Peyer's patch (tissue), 4 donors: ENCODE measurements around the gene TRIM52. TPM values are rescaled to one million over a fixed set of nuclear protein-coding genes. Genes with fewer than 3 reads are reported as not detected.

Source experiments
- DNase-seq, 3 donors: peaks; one replicate each; pipeline ENCODE4 v3.0.0-alpha.2; 2017 to 2019
- H3K27ac ChIP-seq, 4 donors: fragments of 200-600 bp; sonication (generic); one replicate each; pipeline ENCODE4 v1.5.1; 2016 to 2019
- H3K27me3 ChIP-seq, 2 donors: fragments of 200-600 bp; sonication (generic); one replicate each; pipeline ENCODE4 v1.5.1; 2019
- H3K36me3 ChIP-seq, 3 donors: fragments of 200-600 bp; sonication (generic); one replicate each; pipeline ENCODE4 v1.5.1; 2016 to 2019
- H3K4me1 ChIP-seq, 4 donors: fragments of 200-600 bp; sonication (generic); one replicate each; pipeline ENCODE4 v1.5.1; 2016 to 2019
- H3K4me3 ChIP-seq, 4 donors: fragments of 200-600 bp; sonication (generic); 1 replicate in 3 of 4; 2 replicates in 1 of 4; pipeline ENCODE4 v1.5.1; 2016 to 2019; ENCODE audit warnings: mild to moderate bottlenecking in 1 of 4
- H3K9me3 ChIP-seq, 4 donors: fragments of 200-600 bp; sonication (generic); one replicate each; pipeline ENCODE4 v1.5.1; 2016 to 2019; ENCODE audit warnings: mild to moderate bottlenecking in 1 of 4
- POLR2A ChIP-seq, 2 donors: fragments of 450-650 bp; IDR thresholded peaks; one replicate each; pipeline ENCODE4 v1.5.1; 2017; ENCODE audit warnings: antibody characterized with exemption in 2 of 2, mild to moderate bottlenecking in 2 of 2, moderate library complexity in 2 of 2
- total RNA-seq, 4 donors: library from RNA; depleted of rRNA; stranded (reverse); fragments of >200 nt; gene quantifications; one replicate each; pipeline ENCODE4 v1.1.0, GENCODE V29; 2016
- TF ChIP-seq, protein P1 (sequence below), 6 experiments: fragments of 450-650 bp in 4 of 6; fragments of 200-600 bp in 2 of 6; sonication (generic) in 1 of 6; IDR thresholded peaks; one replicate each; pipeline ENCODE4 v1.5.1; 2017 to 2019; ENCODE audit warnings: antibody characterized with exemption in 6 of 6, mild to moderate bottlenecking in 3 of 6, moderate library complexity in 1 of 6

Gene TRIM52
- total RNA-seq, 4 donors from 2014 or later, result 15.6 to 23.1 (median 20.3) TPM

DNA sequence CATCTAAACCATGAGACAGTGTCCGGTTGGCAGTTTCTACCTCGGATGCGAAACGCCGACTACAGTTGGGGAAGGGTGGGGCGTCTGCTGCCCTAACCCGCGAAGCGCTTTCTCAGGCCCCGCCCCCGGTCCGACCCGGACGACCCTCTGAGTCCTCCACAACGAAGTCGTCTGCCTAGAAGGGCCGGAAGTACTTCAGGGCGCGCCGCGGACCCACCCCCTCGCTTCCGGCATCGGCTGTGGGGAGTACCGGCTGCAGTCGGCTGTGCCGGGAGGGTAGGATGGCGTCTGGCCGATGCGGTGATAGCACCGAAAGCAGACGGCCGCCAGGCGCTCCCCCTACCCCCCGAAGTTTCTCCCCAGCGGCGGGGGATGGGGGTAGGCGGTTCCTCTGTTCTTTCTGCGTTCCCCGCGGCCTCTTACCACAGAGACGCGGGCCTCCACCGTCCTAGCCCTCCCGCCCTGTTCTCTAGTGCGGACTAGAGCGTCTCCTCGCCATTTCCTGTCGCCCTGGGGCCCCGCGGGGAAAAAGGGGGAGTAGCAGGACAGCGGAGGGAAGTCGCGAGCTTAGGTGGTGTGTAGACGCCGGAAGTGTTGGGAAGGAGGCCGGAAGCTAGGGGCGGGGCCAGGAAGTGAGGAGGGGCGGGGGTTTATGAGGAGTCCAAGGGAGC is 37.8 kb downstream of the TRIM52 start, which contains the start of gene TRIM41:
Gene TRIM41 (plus strand): TSS at position 224 of the 671 bp plus-strand sequence. CDS start 719 bp downstream, outside the sequence.
- Histone ChIP-seq H3K9me3 (no peaks in the 10 kb centered on the region), H3K4me1 (peaks cover 0 to 19% (median 4%) of the 10 kb centered on the region in 4 donors), H3K27me3 (no peaks in the 10 kb centered on the region), H3K27ac (peak within 1 kb of the TSS; percentile 93 to 96 (median 94)), H3K36me3 (peaks cover 0 to 9% (median 0%) of the 10 kb centered on the region in 3 donors), H3K4me3 (peak within 1 kb of the TSS; percentile 71 to 83 (median 79))
- peak; percentile 98 to 100 (median 98) for DNase-seq
- TF ChIP-seq, protein P1, sequence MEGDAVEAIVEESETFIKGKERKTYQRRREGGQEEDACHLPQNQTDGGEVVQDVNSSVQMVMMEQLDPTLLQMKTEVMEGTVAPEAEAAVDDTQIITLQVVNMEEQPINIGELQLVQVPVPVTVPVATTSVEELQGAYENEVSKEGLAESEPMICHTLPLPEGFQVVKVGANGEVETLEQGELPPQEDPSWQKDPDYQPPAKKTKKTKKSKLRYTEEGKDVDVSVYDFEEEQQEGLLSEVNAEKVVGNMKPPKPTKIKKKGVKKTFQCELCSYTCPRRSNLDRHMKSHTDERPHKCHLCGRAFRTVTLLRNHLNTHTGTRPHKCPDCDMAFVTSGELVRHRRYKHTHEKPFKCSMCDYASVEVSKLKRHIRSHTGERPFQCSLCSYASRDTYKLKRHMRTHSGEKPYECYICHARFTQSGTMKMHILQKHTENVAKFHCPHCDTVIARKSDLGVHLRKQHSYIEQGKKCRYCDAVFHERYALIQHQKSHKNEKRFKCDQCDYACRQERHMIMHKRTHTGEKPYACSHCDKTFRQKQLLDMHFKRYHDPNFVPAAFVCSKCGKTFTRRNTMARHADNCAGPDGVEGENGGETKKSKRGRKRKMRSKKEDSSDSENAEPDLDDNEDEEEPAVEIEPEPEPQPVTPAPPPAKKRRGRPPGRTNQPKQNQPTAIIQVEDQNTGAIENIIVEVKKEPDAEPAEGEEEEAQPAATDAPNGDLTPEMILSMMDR (IDR thresholded peaks at IDR 0.05), result peak in 3 of 6 experiments; percentile 1 to 36 (median 18)
- peak; percentile 75 to 86 for TF ChIP-seq POLR2A (IDR thresholded peaks at IDR 0.05)

DNA sequence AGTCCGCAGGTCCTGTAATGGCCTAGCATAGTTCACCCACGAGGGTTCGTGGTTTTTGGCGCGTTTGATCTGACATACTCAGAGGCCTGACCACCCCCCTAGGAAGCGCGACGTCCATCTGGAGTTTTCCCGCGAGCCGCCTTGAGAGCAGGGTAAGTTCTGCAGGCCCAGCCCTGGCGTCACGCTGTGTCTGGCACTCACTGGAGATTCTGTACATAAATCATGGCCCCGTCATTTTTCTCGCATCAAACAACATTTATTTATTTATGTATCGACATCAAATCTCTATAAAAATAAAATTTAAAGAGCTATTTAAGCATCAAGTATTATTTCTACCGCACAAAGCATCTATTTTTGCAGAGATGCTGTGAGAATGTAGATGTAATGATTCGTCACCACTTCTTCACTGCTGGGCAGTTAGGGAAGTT is 38.3 kb downstream of the TRIM52 start:
- DNase-seq, result no peak
- TF ChIP-seq POLR2A (IDR thresholded peaks at IDR 0.05), result no peak
- TF ChIP-seq, protein P1 (IDR thresholded peaks at IDR 0.05), result peak in 3 of 6 experiments; percentile 17 to 42 (median 37)
- Histone ChIP-seq H3K4me1 (peaks cover 0 to 22% (median 4%) of the 10 kb centered on the region in 4 donors), H3K9me3 (no peaks in the 10 kb centered on the region), H3K36me3 (peaks cover 0 to 9% (median 0%) of the 10 kb centered on the region in 3 donors), H3K27ac (peak overlapping the region; percentile 93 to 96 (median 94)), H3K27me3 (no peaks in the 10 kb centered on the region), H3K4me3 (peak overlapping the region; percentile 71 to 83 (median 79))

DNA sequence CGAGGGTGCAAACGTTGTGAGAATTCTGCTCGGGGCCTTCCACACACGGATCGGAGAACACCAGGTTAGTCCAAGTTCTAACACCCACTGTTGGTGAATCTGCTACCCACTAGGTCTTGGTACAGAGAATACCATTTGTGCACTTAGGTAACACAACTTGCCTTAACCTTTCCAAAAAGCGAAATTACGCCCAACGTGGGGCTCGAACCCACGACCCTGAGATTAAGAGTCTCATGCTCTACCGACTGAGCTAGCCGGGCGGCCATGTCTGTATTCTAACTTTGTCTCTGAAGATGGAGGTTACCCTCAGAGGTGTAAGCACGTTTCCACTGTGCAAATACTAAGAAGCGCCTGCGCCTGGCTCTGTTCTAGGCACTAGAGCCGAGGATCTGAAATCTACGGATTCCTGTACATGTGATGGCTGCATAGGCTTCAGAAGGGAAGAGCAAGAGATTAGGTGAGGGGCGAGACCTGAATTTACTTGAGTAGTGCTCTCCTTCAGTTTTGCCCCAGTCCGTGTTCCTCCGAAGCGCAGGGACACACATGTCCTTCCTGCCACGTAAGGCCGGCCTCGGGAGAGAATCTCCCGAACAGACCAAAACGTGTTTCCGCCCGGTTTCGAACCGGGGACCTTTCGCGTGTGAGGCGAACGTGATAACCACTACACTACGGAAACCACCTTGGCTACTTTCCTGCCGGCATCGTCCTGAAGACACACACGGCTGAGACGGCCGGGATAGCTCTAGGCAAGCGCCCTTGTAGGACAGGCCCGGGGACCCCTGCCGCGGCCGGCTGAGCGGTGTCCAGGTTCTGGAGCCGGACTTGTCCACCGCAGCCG is 38.9 kb downstream of the TRIM52 start:
- Histone ChIP-seq H3K27me3 (no peaks in the 10 kb centered on the region), H3K27ac (peak overlapping the region; percentile 93 to 96 (median 94)), H3K9me3 (no peaks in the 10 kb centered on the region), H3K4me1 (peaks cover 0 to 28% (median 4%) of the 10 kb centered on the region in 4 donors), H3K36me3 (peaks cover 0 to 3% (median 0%) of the 10 kb centered on the region in 3 donors), H3K4me3 (peak overlapping the region; percentile 71 to 83 (median 79))
- peak; percentile 98 to 99 (median 98) for DNase-seq
- TF ChIP-seq POLR2A (IDR thresholded peaks at IDR 0.05), result peak in 1 of 2 donors; percentile 17
- TF ChIP-seq, protein P1 (IDR thresholded peaks at IDR 0.05), result no peak

- no peak for TF ChIP-seq POLR2A (IDR thresholded peaks at IDR 0.05)
- TF ChIP-seq, protein P1 (IDR thresholded peaks at IDR 0.05), result no peak
- peaks cover 0 to 36% (median 9%) of the 10 kb centered on the region in 4 donors for H3K4me1 ChIP-seq
- no peaks in the 10 kb centered on the region for H3K9me3 ChIP-seq
- H3K27me3 ChIP-seq, result no peaks in the 10 kb centered on the region
- peak overlapping the region in 1 of 4 donors; percentile 82 for H3K4me3 ChIP-seq
- no peaks in the 10 kb centered on the region for H3K36me3 ChIP-seq
- peak in 1 of 3 donors; percentile 67 for DNase-seq
- H3K27ac ChIP-seq, result peak overlapping the region; percentile 93 to 96 (median 94)
Measured at GRCh38 chr5:181221105-181221791, 39.7 kb downstream of the TRIM52 start.

GRCh38 chr5:181220178-181220515 is 40.8 kb downstream of the TRIM52 start:
- Histone ChIP-seq H3K4me3 (no peak overlapping the region), H3K27ac (no peak overlapping the region), H3K4me1 (peaks cover 0 to 38% (median 12%) of the 10 kb centered on the region in 4 donors), H3K36me3 (no peaks in the 10 kb centered on the region), H3K9me3 (no peaks in the 10 kb centered on the region), H3K27me3 (no peaks in the 10 kb centered on the region)
- no peak for DNase-seq
- TF ChIP-seq POLR2A (IDR thresholded peaks at IDR 0.05), result no peak
- TF ChIP-seq, protein P1 (IDR thresholded peaks at IDR 0.05), result no peak
